ENCODE measurements around the gene RTEL1. TPM values are rescaled to one million over a fixed set of nuclear protein-coding genes. Genes with fewer than 3 reads are reported as not detected.
A peak's percentile ranks its signal among the peaks of the same experiment; 100 is the strongest.

The RTEL1 gene
- total and polyA plus RNA-seq, 3 experiments from 2014 or later = 5.7 to 54.5 (median 52.3) TPM

DNA sequence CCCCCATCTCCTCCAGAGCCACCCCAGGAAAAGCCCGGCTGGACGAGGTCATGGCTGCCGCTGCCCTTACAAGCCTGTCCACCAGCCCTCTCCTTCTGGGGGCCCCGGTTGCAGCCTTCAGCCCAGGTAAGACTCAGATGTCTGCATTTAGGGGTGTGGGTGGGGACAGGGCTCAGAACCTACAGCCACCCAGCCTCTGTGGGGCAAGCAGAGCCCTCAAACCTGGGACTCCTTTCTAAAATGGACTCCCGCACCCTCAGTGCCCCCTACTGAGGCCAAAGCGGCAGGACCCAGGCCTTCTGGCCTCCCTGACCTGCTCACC is 83.2 kb downstream of the RTEL1 start:
- peaks cover 1 to 14% (median 4%) of the 10 kb centered on the region in 3 donors for H3K4me1 Mint-ChIP-seq
- ChIA-PET POLR2A (interaction anchor here (0.6 to 1.7 kb wide), 5 partner anchors 9 to 41 kb away, joined by 4 to 16 read pairs (median 5); partner anchors contain the start of genes ARFRP1 and ZGPAT), CTCF (interaction anchor here (0.8 to 2.4 kb wide), 5 partner anchors 10 to 46 kb away, joined by 3 to 21 read pairs (median 6); partner anchors contain the start of genes ARFRP1 and ZGPAT)
- H3K27ac Mint-ChIP-seq = peak overlapping the region in 2 of 8 donors; percentile 33 to 89
- Histone ChIP-seq H3K4me1 (ENCODE audit: insufficient read depth, low read length) (peaks cover 19% of the 10 kb centered on the region), H3K27ac (ENCODE audit: low read depth, low read length) (peak overlapping the region; percentile 38), H3K36me3 (ENCODE audit: insufficient read depth, low read length) (peaks cover 11% of the 10 kb centered on the region), H3K9me3 (ENCODE audit: low read length) (no peaks in the 10 kb centered on the region), H3K27me3 (ENCODE audit: insufficient read depth, low read length, poor library complexity, severe bottlenecking) (no peaks in the 10 kb centered on the region), H3K4me3 (ENCODE audit: low read length) (no peak overlapping the region)
- no peaks in the 10 kb centered on the region for H3K9me3 Mint-ChIP-seq
- H3K36me3 Mint-ChIP-seq = peaks cover 0 to 17% (median 0%) of the 10 kb centered on the region in 3 donors
- peak overlapping the region in 6 of 7 donors; percentile 41 to 87 (median 62) for H3K4me3 Mint-ChIP-seq
- peaks cover 0 to 2% of the 10 kb centered on the region in 2 donors for H3K27me3 Mint-ChIP-seq
- DNase-seq = no peak

DNA sequence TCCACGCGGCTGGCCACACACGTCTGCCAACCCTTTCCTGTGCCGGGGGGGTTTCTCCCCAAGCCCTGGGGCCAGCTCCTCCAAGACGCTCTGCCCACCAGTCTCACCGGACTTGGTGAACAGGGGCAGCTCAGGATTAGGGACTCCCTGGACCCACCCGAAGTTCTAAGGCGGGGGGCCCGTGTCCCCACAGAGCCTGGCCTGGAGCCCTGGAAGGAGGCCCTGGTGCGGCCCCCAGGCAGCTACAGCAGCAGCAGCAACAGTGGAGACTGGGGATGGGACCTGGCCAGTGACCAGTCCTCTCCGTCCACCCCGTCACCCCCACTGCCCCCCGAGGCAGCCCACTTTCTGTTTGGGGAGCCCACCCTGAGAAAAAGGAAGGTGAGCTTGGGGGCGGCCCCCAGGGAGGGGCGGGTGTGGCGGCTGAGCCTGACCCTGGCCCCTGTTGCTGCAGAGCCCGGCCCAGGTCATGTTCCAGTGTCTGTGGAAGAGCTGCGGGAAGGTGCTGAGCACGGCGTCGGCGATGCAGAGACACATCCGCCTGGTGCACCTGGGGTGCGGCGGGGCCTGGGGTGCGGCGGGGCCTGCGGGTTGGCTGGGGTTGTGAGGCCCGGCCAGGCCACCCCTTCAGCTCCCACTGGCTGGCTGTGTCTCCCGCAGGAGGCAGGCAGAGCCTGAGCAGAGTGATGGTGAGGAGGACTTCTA is 83.7 kb downstream of the RTEL1 start:
- Histone ChIP-seq H3K27me3 (ENCODE audit: insufficient read depth, low read length, poor library complexity, severe bottlenecking) (no peaks in the 10 kb centered on the region), H3K36me3 (ENCODE audit: insufficient read depth, low read length) (peaks cover 11% of the 10 kb centered on the region), H3K4me1 (ENCODE audit: insufficient read depth, low read length) (peaks cover 18% of the 10 kb centered on the region), H3K27ac (ENCODE audit: low read depth, low read length) (no peak overlapping the region), H3K4me3 (ENCODE audit: low read length) (no peak overlapping the region), H3K9me3 (ENCODE audit: low read length) (no peaks in the 10 kb centered on the region)
- no peak for DNase-seq
- Mint-ChIP-seq H3K27ac (peak overlapping the region in 2 of 8 donors; percentile 33 to 89), H3K4me3 (peak overlapping the region in 5 of 7 donors; percentile 41 to 71 (median 56)), H3K4me1 (peaks cover 0 to 9% (median 0%) of the 10 kb centered on the region in 3 donors), H3K27me3 (no peaks in the 10 kb centered on the region), H3K9me3 (no peaks in the 10 kb centered on the region), H3K36me3 (peaks cover 0 to 13% (median 0%) of the 10 kb centered on the region in 3 donors)
- ChIA-PET CTCF (interaction anchor here (1.3 to 2.4 kb wide), 4 partner anchors 9 to 41 kb away, joined by 3 to 21 read pairs (median 7); partner anchors contain the start of genes ARFRP1 and ZGPAT), POLR2A (interaction anchor here (0.6 to 1.7 kb wide), 6 partner anchors 9 to 40 kb away, joined by 4 to 16 read pairs (median 5); partner anchors contain the start of genes ARFRP1 and ZGPAT)

DNA sequence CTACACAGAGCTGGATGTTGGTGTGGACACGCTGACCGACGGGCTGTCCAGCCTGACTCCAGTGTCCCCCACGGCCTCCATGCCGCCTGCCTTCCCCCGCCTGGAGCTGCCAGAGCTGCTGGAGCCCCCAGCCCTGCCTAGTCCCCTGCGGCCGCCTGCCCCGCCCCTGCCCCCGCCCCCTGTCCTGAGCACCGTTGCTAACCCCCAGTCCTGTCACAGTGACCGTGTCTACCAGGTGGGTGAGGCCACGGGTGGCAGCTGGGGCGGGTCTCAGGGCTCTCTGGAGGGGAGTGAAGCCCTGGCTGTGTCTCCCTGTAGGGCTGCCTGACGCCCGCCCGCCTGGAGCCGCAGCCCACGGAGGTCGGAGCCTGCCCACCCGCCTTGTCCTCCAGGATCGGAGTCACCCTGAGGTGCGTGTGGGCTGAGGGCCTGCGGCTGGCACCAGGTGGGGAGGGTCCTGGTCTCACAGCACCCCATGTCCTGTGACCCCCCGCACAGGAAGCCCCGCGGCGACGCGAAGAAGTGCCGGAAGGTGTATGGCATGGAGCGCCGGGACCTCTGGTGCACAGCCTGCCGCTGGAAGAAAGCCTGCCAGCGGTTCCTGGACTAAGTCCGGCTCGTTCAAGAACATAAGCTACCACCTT is 84.4 kb downstream of the RTEL1 start:
- peaks cover 18% of the 10 kb centered on the region for H3K4me1 ChIP-seq (ENCODE audit: insufficient read depth, low read length)
- Mint-ChIP-seq H3K4me3 (no peak overlapping the region), H3K9me3 (no peaks in the 10 kb centered on the region), H3K4me1 (peaks cover 0 to 8% (median 0%) of the 10 kb centered on the region in 3 donors), H3K27me3 (no peaks in the 10 kb centered on the region), H3K27ac (no peak overlapping the region), H3K36me3 (peaks cover 0 to 11% (median 0%) of the 10 kb centered on the region in 3 donors)
- H3K4me3 ChIP-seq (ENCODE audit: low read length) = no peak overlapping the region
- H3K36me3 ChIP-seq (ENCODE audit: insufficient read depth, low read length) = peaks cover 11% of the 10 kb centered on the region
- H3K9me3 ChIP-seq (ENCODE audit: low read length) = no peaks in the 10 kb centered on the region
- DNase-seq = no peak
- H3K27ac ChIP-seq (ENCODE audit: low read depth, low read length) = no peak overlapping the region
- ChIA-PET POLR2A (interaction anchor here (1.3 kb wide), 1 partner anchor 35 kb away, joined by 5 read pairs; the partner anchor contains the start of genes ARFRP1 and ZGPAT), CTCF (interaction anchor here (1.3 to 2.4 kb wide), 2 partner anchors 36 to 41 kb away, joined by 4 to 21 read pairs; partner anchors contain the start of genes ARFRP1 and ZGPAT)
- no peaks in the 10 kb centered on the region for H3K27me3 ChIP-seq (ENCODE audit: insufficient read depth, low read length, poor library complexity, severe bottlenecking)

DNA sequence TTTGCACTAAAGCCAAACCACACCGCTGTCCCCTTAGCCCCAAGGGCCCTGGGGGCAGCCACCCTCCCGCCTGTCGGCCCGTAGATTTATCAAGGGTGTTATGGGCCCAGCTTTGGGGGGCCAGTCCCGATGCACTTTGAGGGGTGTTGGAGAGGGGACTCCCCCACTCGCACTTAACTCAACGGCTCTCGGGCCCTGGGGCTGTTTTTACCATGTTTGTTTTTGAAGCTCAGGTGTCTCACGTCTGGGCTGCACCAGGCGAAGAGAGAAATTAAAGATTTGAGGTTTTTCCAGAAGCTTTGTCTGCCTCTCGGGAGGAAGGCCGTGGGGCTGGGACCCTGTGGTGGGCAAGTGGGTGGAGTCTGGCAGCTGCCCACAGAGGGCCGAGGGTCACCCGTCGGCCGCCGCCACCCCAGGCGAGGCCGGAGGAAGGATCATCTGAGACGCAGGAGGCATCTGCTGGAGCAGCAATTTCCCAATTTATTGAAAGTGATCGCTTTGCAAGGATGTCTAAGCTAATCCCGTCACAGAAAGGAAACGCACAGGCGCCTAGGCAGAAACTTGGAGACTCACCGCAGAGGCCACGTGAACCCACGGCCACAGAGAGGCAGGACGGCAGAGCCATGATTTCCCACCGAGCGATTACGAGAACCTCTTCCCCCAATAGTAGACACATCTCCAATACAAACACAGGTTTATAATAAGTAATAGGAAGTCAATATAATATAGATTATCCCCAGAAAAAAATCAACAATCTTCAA is 85.3 kb downstream of the RTEL1 start:
- ChIA-PET POLR2A (interaction anchor here (0.6 to 1.3 kb wide), 2 partner anchors 15 to 36 kb away, joined by 3 to 5 read pairs; partner anchors contain the start of genes ARFRP1 and ZGPAT), CTCF (interaction anchor here (1.2 to 1.4 kb wide), 2 partner anchors 8 to 36 kb away, joined by 3 read pairs; partner anchors contain the start of genes ARFRP1 and ZGPAT)
- Histone ChIP-seq H3K27ac (ENCODE audit: low read depth, low read length) (no peak overlapping the region), H3K4me1 (ENCODE audit: insufficient read depth, low read length) (peaks cover 14% of the 10 kb centered on the region), H3K36me3 (ENCODE audit: insufficient read depth, low read length) (peaks cover 11% of the 10 kb centered on the region), H3K9me3 (ENCODE audit: low read length) (no peaks in the 10 kb centered on the region), H3K4me3 (ENCODE audit: low read length) (no peak overlapping the region), H3K27me3 (ENCODE audit: insufficient read depth, low read length, poor library complexity, severe bottlenecking) (no peaks in the 10 kb centered on the region)
- peak overlapping the region in 4 of 8 donors; percentile 35 to 76 (median 63) for H3K27ac Mint-ChIP-seq
- no peaks in the 10 kb centered on the region for H3K27me3 Mint-ChIP-seq
- no peak for DNase-seq
- no peaks in the 10 kb centered on the region for H3K9me3 Mint-ChIP-seq
- peaks cover 0 to 7% (median 0%) of the 10 kb centered on the region in 3 donors for H3K4me1 Mint-ChIP-seq
- peak overlapping the region in 2 of 7 donors; percentile 33 to 74 for H3K4me3 Mint-ChIP-seq
- H3K36me3 Mint-ChIP-seq = peaks cover 0 to 11% (median 0%) of the 10 kb centered on the region in 3 donors

DNA sequence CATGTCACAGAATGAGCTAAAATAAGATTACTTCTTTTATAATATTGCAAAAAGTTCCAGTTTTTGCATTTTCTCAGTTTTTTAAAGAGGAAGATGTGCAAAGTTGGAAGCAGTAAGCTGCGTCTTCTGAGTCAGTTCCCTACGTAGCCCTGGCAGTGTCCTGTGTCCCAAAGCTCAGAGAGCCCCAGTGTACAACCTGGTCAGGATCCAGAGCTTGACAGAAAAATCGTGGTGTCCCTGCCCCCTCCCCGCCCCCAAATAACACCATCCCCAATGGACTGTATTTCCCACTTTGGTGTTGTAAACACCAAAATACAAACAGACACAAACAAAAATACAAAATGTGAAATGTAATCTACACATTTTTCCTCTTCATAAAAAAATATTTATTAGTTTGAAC is 86.0 kb downstream of the RTEL1 start:
- Histone ChIP-seq H3K27ac (ENCODE audit: low read depth, low read length) (no peak overlapping the region), H3K27me3 (ENCODE audit: insufficient read depth, low read length, poor library complexity, severe bottlenecking) (no peaks in the 10 kb centered on the region), H3K4me3 (ENCODE audit: low read length) (no peak overlapping the region), H3K36me3 (ENCODE audit: insufficient read depth, low read length) (peaks cover 11% of the 10 kb centered on the region), H3K4me1 (ENCODE audit: insufficient read depth, low read length) (peaks cover 9% of the 10 kb centered on the region), H3K9me3 (ENCODE audit: low read length) (no peaks in the 10 kb centered on the region)
- POLR2A ChIA-PET = no interaction called here
- no peak for DNase-seq
- H3K36me3 Mint-ChIP-seq = peaks cover 0 to 11% (median 0%) of the 10 kb centered on the region in 3 donors
- H3K9me3 Mint-ChIP-seq = no peaks in the 10 kb centered on the region
- H3K4me1 Mint-ChIP-seq = peaks cover 0 to 9% (median 5%) of the 10 kb centered on the region in 3 donors
- peak overlapping the region in 1 of 8 donors; percentile 26 for H3K27ac Mint-ChIP-seq
- H3K27me3 Mint-ChIP-seq = no peaks in the 10 kb centered on the region
- CTCF ChIA-PET = interaction anchor here (1.2 to 1.4 kb wide), 2 partner anchors 8 to 36 kb away, joined by 3 read pairs; partner anchors contain the start of genes ARFRP1 and ZGPAT
- no peak overlapping the region for H3K4me3 Mint-ChIP-seq

DNA sequence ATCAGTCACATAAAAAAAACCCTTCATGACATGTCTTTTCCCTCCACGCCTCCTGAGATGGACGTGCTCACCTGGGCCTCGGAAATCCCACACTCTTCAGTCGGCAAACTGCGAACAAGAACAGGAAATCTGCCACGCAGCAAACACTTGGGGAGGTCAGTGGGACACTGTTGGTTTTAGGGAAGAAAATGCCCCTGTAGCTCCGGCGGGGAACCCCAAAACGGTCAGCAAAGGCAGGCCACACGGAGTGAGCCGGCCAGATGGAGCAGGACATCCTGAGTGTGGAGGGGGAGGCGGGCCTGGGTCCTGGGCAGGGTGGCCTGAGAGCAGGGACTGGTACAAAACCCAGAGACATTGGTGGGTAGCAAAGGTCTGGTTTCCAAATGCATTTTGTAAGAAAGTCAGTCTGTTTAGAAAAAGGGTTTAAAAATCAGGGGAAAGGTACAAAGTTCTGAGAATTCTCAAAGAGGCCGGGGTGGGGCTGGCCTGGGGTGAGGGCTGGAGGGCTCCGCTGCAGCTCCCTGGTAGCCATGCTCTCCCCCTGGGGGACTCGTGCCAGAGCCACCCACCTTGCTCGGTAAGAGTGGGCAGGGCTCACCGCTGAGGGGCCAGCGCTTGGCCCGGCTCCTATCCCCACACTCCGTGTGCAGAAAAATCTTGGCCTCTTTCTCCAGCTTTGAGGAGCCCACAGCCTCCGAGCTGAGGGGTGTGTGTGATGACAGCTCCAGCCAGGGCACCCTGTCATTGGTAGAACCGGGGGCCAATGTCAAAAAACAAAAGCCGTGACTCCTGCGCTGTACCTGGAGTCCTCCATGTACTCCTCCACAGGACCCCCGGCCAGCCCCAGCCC is 86.7 kb downstream of the RTEL1 start:
- H3K36me3 ChIP-seq (ENCODE audit: insufficient read depth, low read length) = peaks cover 11% of the 10 kb centered on the region
- no peak for DNase-seq
- Mint-ChIP-seq H3K27ac (no peak overlapping the region), H3K36me3 (peaks cover 0 to 11% (median 0%) of the 10 kb centered on the region in 3 donors), H3K9me3 (no peaks in the 10 kb centered on the region), H3K4me3 (no peak overlapping the region), H3K4me1 (peaks cover 0 to 13% (median 8%) of the 10 kb centered on the region in 3 donors), H3K27me3 (no peaks in the 10 kb centered on the region)
- H3K27ac ChIP-seq (ENCODE audit: low read depth, low read length) = no peak overlapping the region
- ChIA-PET POLR2A (interaction anchor here (1.0 to 1.8 kb wide), 2 partner anchors 9 to 192 kb away, joined by 3 to 6 read pairs; partner anchors contain the start of gene LIME1), CTCF (interaction anchor here (0.7 to 1.4 kb wide), 3 partner anchors 9 to 207 kb away, joined by 3 to 4 read pairs (median 3); partner anchors contain the start of genes ARFRP1 and ZGPAT)
- peaks cover 12% of the 10 kb centered on the region for H3K4me1 ChIP-seq (ENCODE audit: insufficient read depth, low read length)
- H3K27me3 ChIP-seq (ENCODE audit: insufficient read depth, low read length, poor library complexity, severe bottlenecking) = no peaks in the 10 kb centered on the region
- no peak overlapping the region for H3K4me3 ChIP-seq (ENCODE audit: low read length)
- no peaks in the 10 kb centered on the region for H3K9me3 ChIP-seq (ENCODE audit: low read length)

Measured in CD8-positive, alpha-beta memory T cell (primary cell).